ENCODE results near the gene ASS1. TPM values are rescaled to one million over a fixed set of nuclear protein-coding genes. Genes with fewer than 3 reads are reported as not detected.

Gene ASS1
- total RNA-seq, 1 donor from 2014 or later = 80.1 TPM

DNA sequence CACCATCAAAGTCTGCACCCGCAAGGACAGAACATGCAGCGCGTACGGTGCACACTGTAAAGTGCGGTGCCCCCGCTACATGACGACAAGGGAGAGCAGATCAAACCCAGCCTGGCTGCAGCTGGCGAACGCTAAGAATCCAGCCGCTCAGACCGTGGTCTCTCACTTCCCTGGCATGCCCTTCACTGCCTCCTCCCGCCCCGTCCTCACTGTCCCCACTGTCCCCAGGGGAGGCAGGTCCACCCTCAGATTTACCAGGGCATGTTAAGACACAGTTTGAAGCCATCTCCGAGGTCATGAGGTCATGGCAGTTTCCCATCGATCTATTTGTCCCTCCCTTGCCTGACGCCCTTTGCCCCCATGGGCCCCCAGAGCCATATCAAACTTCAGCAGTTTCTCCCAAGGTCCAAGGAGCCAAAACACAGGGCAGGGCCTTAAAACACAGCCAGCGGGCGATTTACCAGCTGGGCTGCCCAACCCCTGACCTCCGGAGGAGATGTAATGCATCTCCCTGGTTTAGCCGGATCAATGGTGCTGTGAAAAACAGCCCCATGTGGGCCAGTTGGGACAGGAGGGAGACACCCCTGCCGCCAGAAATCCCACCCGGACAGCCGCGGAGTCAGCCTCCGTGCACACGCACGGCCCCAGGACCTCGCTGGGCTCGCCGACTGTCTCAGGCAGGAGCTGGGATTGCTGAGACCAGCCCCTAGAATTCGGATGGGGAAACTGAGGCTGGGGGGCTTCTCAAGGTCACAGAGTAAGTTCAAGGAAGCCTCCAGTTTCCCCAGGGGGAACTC, 82.3 kb downstream of the ASS1 start:
- no peak for DNase-seq (ENCODE audit: low read depth)

DNA sequence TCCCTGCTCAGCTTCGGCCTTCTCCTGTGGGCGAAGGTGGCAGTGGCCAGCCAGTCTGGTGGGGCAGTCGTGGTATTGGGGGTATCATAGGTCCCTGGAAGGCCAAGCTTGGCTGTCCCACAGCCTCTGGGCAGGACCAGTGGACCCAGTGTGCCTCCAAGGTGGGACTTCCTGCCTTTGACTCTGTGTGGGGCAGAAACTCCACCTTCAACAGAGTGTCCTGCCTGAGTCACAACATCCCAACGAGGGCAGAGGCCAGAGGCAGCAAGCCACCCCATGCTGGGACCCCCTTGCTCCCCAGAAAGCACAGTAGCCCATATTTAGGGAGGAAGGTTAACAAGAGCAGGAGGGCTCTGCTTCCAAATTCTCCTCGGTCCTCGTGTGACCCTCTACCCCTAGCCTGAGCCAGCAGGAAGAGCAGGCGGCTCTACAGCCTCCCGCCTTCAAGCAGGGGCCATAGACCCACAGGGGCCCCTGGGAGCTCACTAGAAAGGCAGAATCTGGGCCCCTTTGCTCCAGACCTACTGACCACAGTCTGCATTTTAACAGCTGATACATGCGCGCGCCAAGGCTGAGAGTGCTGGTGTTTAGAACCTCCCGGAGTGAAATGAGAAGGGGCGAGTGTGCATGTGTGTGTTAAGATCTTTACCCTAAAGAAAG, 83.0 kb downstream of the ASS1 start:
- no peak for DNase-seq (ENCODE audit: low read depth)

DNA sequence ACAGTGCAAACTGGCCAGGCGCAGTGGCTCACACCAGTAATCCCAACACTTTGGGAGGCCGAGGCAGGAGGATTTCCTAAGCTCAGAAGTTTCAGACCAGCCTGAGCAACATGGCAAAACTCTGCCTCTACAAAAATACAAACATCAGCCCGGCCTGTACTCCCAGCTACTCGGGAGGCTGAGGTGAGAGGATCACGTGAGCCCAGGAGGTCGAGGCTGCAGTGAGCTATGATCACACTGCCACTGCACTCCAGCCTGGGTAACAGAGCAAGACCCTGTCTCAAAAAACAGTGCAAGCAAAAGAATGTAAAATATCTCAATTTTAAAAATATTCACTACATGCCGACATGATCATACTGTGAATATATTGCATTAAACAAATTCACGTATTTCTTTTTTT, 83.9 kb downstream of the ASS1 start:
- DNase-seq (ENCODE audit: low read depth) = no peak

GRCh38 chr9:130530938-130531337, 86.2 kb downstream of the ASS1 start:
- peak; percentile 78 for DNase-seq (ENCODE audit: low read depth)

GRCh38 chr9:130531670-130532069, 86.9 kb downstream of the ASS1 start:
- DNase-seq (ENCODE audit: low read depth) = no peak

DNA sequence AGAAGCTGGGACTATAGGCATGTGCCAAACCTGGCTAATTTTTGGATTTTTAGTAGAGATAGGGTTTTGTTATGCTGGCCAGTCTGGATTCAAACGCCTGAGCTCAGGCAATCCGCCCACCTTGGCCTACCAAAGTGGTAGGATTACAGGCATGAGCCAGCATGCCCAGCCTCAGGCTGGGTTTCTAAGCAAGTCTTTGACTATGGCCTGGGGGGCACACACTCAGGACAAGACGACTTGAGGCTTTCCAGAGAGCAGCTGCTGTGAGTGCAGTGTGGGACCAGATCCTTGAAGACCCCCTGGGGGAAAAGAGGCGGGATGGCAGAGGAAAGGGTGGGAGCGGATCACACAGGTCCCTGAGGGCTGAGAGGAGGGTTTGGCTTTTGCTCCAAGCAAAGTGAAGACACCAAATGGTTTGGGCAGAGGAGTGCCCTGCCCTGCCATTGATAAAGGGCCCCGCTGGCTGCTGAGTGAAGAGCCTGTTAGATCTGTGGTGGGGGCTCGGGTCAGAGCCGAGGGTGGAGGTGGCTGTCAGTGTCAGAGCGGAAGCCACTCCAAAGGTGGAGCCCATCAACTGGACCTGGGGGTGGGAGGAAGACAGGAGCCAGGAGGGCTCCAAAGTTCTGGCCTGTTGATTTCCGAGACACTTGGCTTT, 87.8 kb downstream of the ASS1 start:
- no peak for DNase-seq (ENCODE audit: low read depth)

DNA sequence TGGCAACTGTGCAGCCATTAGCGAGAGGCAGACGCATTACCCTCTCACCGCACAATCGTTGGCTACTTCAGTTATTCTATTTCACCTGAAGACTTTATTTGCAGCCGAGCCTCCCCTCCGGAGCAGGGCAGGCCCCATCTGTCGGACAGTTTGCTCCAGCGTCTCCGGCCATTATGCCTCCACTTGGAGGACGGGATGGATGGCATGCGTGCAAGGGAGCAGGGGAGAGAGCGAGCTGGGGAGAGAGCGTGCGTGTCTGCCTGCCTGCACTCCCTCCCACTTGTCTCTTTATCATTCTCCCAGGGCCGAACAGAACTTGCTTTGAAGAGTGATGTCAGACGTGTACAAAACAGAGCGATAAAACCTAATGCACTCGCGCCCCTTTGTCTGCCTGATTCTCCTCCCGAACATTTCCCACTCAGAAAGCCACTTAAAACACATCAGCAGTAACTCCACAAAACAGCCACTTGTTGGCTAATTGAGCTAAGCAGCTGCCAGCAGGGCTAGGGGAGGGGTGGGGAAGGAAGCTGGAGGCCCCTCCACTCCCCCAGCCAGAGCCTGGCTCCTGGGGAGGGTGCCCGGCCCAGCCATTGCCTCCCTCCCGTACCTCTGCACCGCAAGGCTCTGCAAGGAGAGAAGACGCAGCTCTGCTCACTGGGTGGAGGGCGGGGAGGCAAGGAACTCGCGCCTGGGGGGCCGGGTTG, 91.2 kb downstream of the ASS1 start:
- no peak for DNase-seq (ENCODE audit: low read depth)

DNA sequence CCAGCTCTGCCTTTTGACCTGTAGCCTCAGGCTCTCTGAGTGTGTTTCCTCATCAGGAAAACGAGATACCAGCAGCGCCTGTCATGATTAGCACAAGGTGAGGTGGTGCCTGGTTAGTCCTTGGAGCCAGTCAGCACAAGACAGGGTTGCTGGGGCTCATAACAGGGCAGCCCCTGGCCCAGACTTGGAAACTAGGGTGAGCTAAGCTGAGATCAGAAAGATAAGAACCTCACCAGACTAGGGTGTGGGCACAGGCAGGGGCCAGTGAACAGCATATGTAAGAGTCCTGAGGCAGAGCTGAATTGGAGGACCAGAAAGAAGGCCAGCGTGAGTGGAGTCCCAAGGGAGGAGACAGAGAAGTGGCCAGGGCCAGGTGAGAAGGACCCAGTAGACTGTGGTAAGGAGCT, 91.9 kb downstream of the ASS1 start:
- no peak for DNase-seq (ENCODE audit: low read depth)

- no peak for DNase-seq (ENCODE audit: low read depth)
Observed at GRCh38 chr9:130537346-130538050, 92.7 kb downstream of the ASS1 start.

DNA sequence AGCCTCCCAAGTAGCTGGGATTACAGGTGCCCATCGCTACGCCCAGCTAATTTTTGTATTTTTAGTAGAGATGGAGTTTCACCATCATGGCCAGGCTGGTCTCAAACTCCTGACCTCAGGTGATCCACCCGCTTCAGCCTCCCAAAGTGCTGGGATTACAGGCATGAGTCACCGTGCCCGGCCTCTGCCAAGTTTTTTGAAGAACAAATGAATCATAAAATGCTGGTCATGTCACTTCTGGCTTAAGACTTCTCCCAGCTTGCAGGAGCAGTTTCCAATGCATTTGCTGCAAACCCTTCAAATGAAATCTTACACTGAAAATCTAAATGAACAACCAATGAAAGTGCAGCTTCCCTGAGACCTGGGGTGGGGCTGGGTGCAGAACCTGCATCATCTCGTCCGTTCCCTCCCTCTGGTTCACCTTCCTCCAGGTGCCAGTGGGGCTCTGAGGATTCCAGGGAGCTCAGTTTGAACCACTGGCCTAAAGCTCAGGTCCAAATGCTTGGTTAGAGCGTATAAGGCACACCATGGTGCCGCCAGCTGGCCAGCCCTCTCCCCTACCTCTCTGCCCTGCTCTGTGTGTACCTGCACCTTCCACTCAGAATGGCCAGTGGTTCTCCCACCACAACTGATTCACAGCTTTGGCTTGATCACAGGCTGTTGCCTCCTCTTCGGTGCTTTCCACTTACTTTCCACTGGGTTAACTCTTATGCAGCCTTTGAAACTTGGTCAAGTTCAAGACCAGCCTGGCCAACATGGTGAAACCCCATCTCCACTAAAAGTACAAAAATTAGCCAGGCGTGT, 94.9 kb downstream of the ASS1 start:
- peak; percentile 60 for DNase-seq (ENCODE audit: low read depth)

DNA sequence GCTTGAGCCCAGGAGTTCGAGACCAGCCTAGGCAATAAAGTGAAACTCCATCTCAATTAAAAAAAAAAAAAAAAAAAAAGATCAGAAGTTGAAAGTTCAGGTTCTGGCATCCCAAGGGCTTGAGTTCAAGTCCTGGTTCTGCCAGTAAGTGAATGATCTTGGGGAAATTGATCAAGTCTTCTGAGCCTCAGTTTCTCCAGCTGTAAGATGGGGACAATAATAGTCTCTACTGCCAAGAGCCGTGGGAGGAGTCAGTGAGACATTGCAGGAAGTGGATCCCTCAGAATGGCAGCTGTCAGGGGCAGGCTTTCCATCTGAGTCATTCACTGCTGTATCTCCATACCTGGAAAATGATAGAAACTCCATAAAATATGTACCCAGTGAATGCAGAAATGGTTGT, 96.8 kb downstream of the ASS1 start:
- DNase-seq (ENCODE audit: low read depth) = peak; percentile 21

DNA sequence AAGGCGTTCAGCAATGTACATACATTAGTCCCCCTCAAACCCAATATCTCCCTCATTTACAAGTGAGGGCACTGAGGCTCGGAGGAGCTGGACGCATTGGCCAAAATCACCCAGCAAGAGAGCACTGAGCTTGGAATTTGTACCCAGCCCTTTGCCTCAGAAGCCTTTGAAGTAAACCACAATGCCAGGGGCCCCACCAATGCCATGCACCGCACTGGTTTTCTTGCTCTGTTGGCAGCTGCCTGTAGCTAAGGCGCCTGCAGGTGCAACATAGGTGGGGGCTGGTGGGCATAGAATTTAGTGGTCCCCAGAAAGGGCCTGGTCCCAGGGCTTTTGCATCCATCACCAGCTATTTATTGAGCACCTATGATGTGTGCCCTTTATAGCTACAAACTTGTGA, 97.3 kb downstream of the ASS1 start:
- DNase-seq (ENCODE audit: low read depth) = no peak

- DNase-seq (ENCODE audit: low read depth) = peak; percentile 24
Observed at GRCh38 chr9:130542457-130543228, 97.9 kb downstream of the ASS1 start.

- no peak for DNase-seq (ENCODE audit: low read depth)
Observed at GRCh38 chr9:130543368-130543767, 98.6 kb downstream of the ASS1 start.

DNA sequence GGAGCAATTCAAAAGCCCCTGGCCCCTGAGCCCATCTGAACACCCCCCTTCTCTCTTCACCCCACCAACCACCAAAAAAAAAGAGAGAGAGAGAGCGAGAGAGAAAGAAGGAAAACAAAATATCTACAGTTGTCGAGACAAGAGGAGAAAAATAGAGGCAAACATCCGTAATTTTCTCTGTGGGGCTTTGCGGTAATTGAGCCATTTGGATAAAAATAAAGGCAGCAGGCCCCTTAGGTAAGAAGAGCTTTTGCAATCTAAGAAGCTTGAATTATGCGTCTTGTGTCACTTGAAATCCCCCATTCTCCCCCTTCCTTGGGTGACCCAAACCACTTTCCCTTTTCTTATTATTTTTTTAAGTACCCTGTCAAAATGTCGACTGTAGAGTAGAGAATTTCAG, 99.1 kb downstream of the ASS1 start:
- DNase-seq (ENCODE audit: low read depth) = no peak

- DNase-seq (ENCODE audit: low read depth) = no peak
Observed at GRCh38 chr9:130544364-130544763, 99.6 kb downstream of the ASS1 start.

GRCh38 chr9:130548103-130548502, 103.3 kb downstream of the ASS1 start:
- DNase-seq (ENCODE audit: low read depth) = no peak

DNA sequence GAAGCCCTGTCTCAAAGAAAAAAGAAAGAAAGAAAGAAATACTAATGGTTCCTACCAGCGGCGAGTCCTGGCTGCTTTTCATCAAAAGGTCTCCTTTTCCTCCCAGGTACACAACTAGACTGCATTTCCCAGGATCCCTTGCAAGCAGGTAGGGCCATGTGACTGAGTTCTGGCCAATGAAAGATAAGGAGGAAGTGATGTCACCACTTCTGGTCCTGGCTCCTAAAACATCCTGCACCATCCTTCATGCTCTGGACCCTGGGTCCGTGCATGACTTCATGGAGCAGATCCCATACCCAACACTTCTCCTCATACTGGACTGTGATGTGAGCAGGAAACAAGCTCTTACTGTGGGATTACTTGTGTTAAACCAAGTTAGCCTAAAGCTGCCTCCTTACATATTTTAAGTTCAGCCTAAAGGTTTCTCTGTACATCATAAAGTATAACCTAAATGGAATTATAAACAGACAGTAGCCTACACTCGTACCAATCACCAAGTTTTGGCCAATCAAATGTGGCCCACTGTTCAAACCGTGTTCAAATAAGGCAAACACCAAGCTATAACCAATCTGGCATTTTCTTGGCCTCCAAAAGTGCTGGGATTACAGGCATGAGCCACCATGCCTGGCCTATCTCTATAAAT, 104.5 kb downstream of the ASS1 start:
- no peak for DNase-seq (ENCODE audit: low read depth)

Data from myocyte (in vitro differentiated cells).